H9 (cell line): Measurements from ENCODE around the gene KRTAP4-2. TPM values are rescaled to one million over a fixed set of nuclear protein-coding genes. Genes with fewer than 3 reads are reported as not detected.

Experiments used
- DNase-seq: peaks from one replicate; pipeline ENCODE4 v3.0.0-alpha.2; 2017
- H2AFZ ChIP-seq: one replicate; pipeline ENCODE4 v1.6.1; 2013; ENCODE audit warnings: mild to moderate bottlenecking, low read length, control low read depth, moderate library complexity
- H2AK5ac ChIP-seq: 2 replicates; pipeline ENCODE4 v1.6.1; 2013; ENCODE audit warnings: low read length, control low read depth, mixed read lengths; ENCODE audit not compliant: insufficient read length
- H2BK120ac ChIP-seq: one replicate; pipeline ENCODE4 v1.6.1; 2013; ENCODE audit warnings: low read depth, mild to moderate bottlenecking, low read length, control low read depth, inconsistent platforms; ENCODE audit not compliant: poor library complexity, severe bottlenecking
- H2BK12ac ChIP-seq: 2 replicates; pipeline ENCODE4 v1.6.1; 2013; ENCODE audit warnings: low read length, control low read depth, mixed read lengths, low read depth; ENCODE audit not compliant: insufficient read length
- H2BK15ac ChIP-seq: 2 replicates; pipeline ENCODE4 v1.6.1; 2013; ENCODE audit warnings: low read depth, low read length, control low read depth
- H2BK20ac ChIP-seq: one replicate; pipeline ENCODE4 v1.6.1; 2013; ENCODE audit warnings: low read depth, mild to moderate bottlenecking, low read length, control low read depth, inconsistent platforms; ENCODE audit not compliant: poor library complexity, severe bottlenecking
- H2BK5ac ChIP-seq: 2 replicates; pipeline ENCODE4 v1.6.1; 2013; ENCODE audit warnings: low read length, control low read depth, mixed read lengths; ENCODE audit not compliant: insufficient read length
- H3K14ac ChIP-seq: 2 replicates; pipeline ENCODE4 v1.6.1; 2013; ENCODE audit warnings: low read length, control low read depth; ENCODE audit not compliant: insufficient read depth
- H3K18ac ChIP-seq: 2 replicates; pipeline ENCODE4 v1.6.1; 2013; ENCODE audit warnings: low read depth, mild to moderate bottlenecking, mixed read lengths, low read length, control low read depth; ENCODE audit not compliant: insufficient read length
- H3K23ac ChIP-seq: 2 replicates; pipeline ENCODE4 v1.6.1; 2013; ENCODE audit warnings: low read length, control low read depth, mixed read lengths, low read depth; ENCODE audit not compliant: insufficient read length
- H3K23me2 ChIP-seq: 2 replicates; pipeline ENCODE4 v1.6.1; 2013; ENCODE audit warnings: low read depth, mild to moderate bottlenecking, mixed read lengths, low read length, control low read depth; ENCODE audit not compliant: insufficient read length, poor library complexity, severe bottlenecking
- H3K27ac ChIP-seq: 2 replicates; pipeline ENCODE4 v1.5.1; 2013; ENCODE audit warnings: low read length, control low read depth, mixed read lengths, low read depth; ENCODE audit not compliant: insufficient read length
- H3K27me3 ChIP-seq: 2 replicates; pipeline ENCODE4 v1.6.1; 2013; ENCODE audit warnings: low read length, control low read depth, inconsistent platforms; ENCODE audit not compliant: insufficient read depth
- H3K4ac ChIP-seq: 2 replicates; pipeline ENCODE4 v1.6.1; 2013; ENCODE audit warnings: low read depth, mild to moderate bottlenecking, control low read depth, inconsistent platforms, low read length, moderate library complexity
- H3K4me1 ChIP-seq: 2 replicates; pipeline ENCODE4 v1.6.1; 2013; ENCODE audit warnings: low read length, control low read depth, inconsistent platforms; ENCODE audit not compliant: insufficient read depth
- H3K4me2 ChIP-seq: 2 replicates; pipeline ENCODE4 v1.6.1; 2013; ENCODE audit warnings: low read length, control low read depth, mixed read lengths; ENCODE audit not compliant: insufficient read length, insufficient read depth
- H3K56ac ChIP-seq: 2 replicates; pipeline ENCODE4 v1.6.1; 2013; ENCODE audit warnings: low read depth, mild to moderate bottlenecking, mixed read lengths, low read length, control low read depth; ENCODE audit not compliant: insufficient read length
- H3K79me1 ChIP-seq: 2 replicates; pipeline ENCODE4 v1.6.1; 2013; ENCODE audit warnings: low read depth, mild to moderate bottlenecking, moderate library complexity, low read length, control low read depth, inconsistent platforms; ENCODE audit not compliant: insufficient read depth, poor library complexity, severe bottlenecking
- H3K79me2 ChIP-seq: 2 replicates; pipeline ENCODE4 v1.6.1; 2013; ENCODE audit warnings: low read length, control low read depth, inconsistent platforms; ENCODE audit not compliant: insufficient read depth
- H3K9ac ChIP-seq: 2 replicates; pipeline ENCODE4 v1.6.1; 2013; ENCODE audit warnings: low read length, control low read depth, mixed read lengths; ENCODE audit not compliant: insufficient read length; ENCODE audit errors: extremely low read depth
- H3K9me3 ChIP-seq: one replicate; pipeline ENCODE4 v1.6.1; 2013; ENCODE audit warnings: low read depth, low read length, inconsistent platforms; ENCODE audit not compliant: control insufficient read depth
- H3T11ph ChIP-seq: one replicate; pipeline ENCODE4 v1.6.1; 2013; ENCODE audit warnings: mild to moderate bottlenecking, low read length, control low read depth, inconsistent platforms
- H4K20me1 ChIP-seq: one replicate; pipeline ENCODE4 v1.6.1; 2013; ENCODE audit not compliant: control insufficient read depth, insufficient read length, insufficient read depth
- H4K5ac ChIP-seq: 2 replicates; pipeline ENCODE4 v1.6.1; 2013; ENCODE audit warnings: low read depth, mild to moderate bottlenecking, mixed read lengths, low read length, control low read depth; ENCODE audit not compliant: insufficient read length
- H4K8ac ChIP-seq: replicated peaks from 2 replicates; pipeline ENCODE4 v1.6.1; 2013; ENCODE audit warnings: low read length, control low read depth, mixed read lengths, low read depth; ENCODE audit not compliant: insufficient read length
- H4K91ac ChIP-seq: 2 replicates; pipeline ENCODE4 v1.6.1; 2013; ENCODE audit warnings: low read depth, mild to moderate bottlenecking, moderate library complexity, mixed read lengths, low read length, control low read depth; ENCODE audit not compliant: insufficient read length
- H3K27ac Mint-ChIP-seq, 3 experiments: 2 replicates in 2 of 3; 3 replicates in 1 of 3; pipeline ENCODE4 v1.8.0; 2020 to 2021; ENCODE audit warnings: mixed read lengths in 3 of 3, mild to moderate bottlenecking in 1 of 3, moderate library complexity in 1 of 3
- H3K27me3 Mint-ChIP-seq: 2 replicates; pipeline ENCODE4 v1.8.0; 2021; ENCODE audit warnings: low read depth, mild to moderate bottlenecking, moderate library complexity, mixed read lengths
- H3K36me3 Mint-ChIP-seq, 3 experiments: 2 replicates in 2 of 3; 3 replicates in 1 of 3; pipeline ENCODE4 v1.8.0; 2020 to 2021; ENCODE audit warnings: low read depth in 3 of 3, mixed read lengths in 3 of 3; ENCODE audit not compliant: insufficient read depth in 1 of 3
- H3K4me1 Mint-ChIP-seq, 2 experiments: 2 replicates each; pipeline ENCODE4 v1.8.0; 2020; ENCODE audit warnings: mixed read lengths in 2 of 2
- H3K4me3 Mint-ChIP-seq, 2 experiments: 2 replicates in 1 of 2; 3 replicates in 1 of 2; pipeline ENCODE4 v1.8.0; 2020 to 2021; ENCODE audit warnings: mild to moderate bottlenecking in 2 of 2, mixed read lengths in 2 of 2, moderate library complexity in 1 of 2
- H3K9me3 Mint-ChIP-seq, 2 experiments: 2 replicates in 1 of 2; 3 replicates in 1 of 2; pipeline ENCODE4 v1.8.0; 2020; ENCODE audit warnings: mild to moderate bottlenecking in 2 of 2, mixed read lengths in 2 of 2, moderate library complexity in 1 of 2
- WGBS: extraction: QIAGEN DNeasy Blood & Tissue Kit; methylation state at CpG from one replicate; pipeline ENCODE4 v1.1.7; 2013; ENCODE audit warnings: missing lambda C conversion rate, low lambda C conversion rate, mixed read lengths; ENCODE audit not compliant: insufficient read length; ENCODE audit errors: extremely low coverage; 5-methylcytosine and 5-hydroxymethylcytosine counted together
- total RNA-seq: library from RNA; stranded (reverse); gene quantifications from 2 replicates; pipeline ENCODE4 v1.2.1, GENCODE V29; 2021
- TF ChIP-seq, protein P1 (sequence below): fragments of 200-600 bp; sonication (generic); conservative IDR thresholded peaks from 3 replicates; pipeline ENCODE4 v1.8.0; 2021; ENCODE audit warnings: antibody characterized with exemption, mild to moderate bottlenecking

The KRTAP4-2 gene
- total RNA-seq, 1 experiment from 2014 or later: not detected

DNA sequence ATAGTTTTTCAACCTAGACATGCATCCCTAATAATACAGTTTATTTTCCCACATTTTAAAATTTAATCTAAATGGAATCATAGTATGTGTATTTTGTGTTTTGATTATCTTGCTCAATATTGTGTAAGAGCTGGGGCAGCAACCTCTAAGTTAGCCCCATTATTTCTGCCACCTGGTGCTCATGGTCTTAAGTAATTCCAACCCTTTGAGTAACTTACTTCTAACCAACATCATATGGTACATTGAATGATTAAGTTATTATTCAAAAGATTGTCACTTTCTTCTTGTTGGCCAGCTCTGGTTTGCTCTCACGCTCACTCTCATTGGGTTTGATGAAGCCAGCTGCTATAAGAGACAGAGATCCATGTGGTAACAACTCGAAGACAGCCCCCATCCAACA is 6.1 kb downstream of the KRTAP4-2 start:
- H3K4me3 Mint-ChIP-seq: no peak overlapping the region
- Histone ChIP-seq H3K23ac (no peak overlapping the region), H3K79me2 (no peaks in the 10 kb centered on the region), H2BK5ac (no peak overlapping the region), H4K5ac (no peak overlapping the region), H2BK120ac (no peak overlapping the region), H4K91ac (no peak overlapping the region), H3K27ac (no peak overlapping the region), H3K9ac (no peak overlapping the region), H3K4me2 (no peak overlapping the region), H3K4ac (no peak overlapping the region), H2BK20ac (no peak overlapping the region), H3K14ac (no peak overlapping the region), H3K9me3 (no peaks in the 10 kb centered on the region), H3K27me3 (no peaks in the 10 kb centered on the region), H2AK5ac (no peak overlapping the region), H4K20me1 (no peaks in the 10 kb centered on the region), H3K23me2 (no peaks in the 10 kb centered on the region), H3K18ac (no peak overlapping the region), H3K79me1 (no peaks in the 10 kb centered on the region), H2BK15ac (no peak overlapping the region), H3K4me1 (no peaks in the 10 kb centered on the region), H2BK12ac (no peak overlapping the region), H4K8ac (no peak overlapping the region), H3T11ph (no peak overlapping the region), H2AFZ (no peak overlapping the region), H3K56ac (no peak overlapping the region)
- no peak overlapping the region for H3K27ac Mint-ChIP-seq
- H3K9me3 Mint-ChIP-seq: no peaks in the 10 kb centered on the region; a peak in 1 of 5 replicates
- WGBS: no CpG with 5 or more reads among the region's 2 CpGs
- H3K36me3 Mint-ChIP-seq: no peaks in the 10 kb centered on the region
- H3K27me3 Mint-ChIP-seq: no peaks in the 10 kb centered on the region; the same call in 1 of the 2 replicates
- H3K4me1 Mint-ChIP-seq: no peaks in the 10 kb centered on the region
- TF ChIP-seq, protein P1, sequence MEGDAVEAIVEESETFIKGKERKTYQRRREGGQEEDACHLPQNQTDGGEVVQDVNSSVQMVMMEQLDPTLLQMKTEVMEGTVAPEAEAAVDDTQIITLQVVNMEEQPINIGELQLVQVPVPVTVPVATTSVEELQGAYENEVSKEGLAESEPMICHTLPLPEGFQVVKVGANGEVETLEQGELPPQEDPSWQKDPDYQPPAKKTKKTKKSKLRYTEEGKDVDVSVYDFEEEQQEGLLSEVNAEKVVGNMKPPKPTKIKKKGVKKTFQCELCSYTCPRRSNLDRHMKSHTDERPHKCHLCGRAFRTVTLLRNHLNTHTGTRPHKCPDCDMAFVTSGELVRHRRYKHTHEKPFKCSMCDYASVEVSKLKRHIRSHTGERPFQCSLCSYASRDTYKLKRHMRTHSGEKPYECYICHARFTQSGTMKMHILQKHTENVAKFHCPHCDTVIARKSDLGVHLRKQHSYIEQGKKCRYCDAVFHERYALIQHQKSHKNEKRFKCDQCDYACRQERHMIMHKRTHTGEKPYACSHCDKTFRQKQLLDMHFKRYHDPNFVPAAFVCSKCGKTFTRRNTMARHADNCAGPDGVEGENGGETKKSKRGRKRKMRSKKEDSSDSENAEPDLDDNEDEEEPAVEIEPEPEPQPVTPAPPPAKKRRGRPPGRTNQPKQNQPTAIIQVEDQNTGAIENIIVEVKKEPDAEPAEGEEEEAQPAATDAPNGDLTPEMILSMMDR: no peak
- DNase-seq: no peak
